Tibial artery (tissue), 4 donors: ENCODE measurements around the gene CHORDC1.
"Not testable (repeated sequence)": the region's sequence is repeated elsewhere in the genome, so short reads cannot be mapped to it uniquely, and the experiment has no call there.

Source experiments
- DNase-seq, 2 donors: peaks; one replicate each; pipeline ENCODE4 v3.0.0-alpha.2; 2019
- H3K27ac ChIP-seq, 2 donors: fragments of 200-600 bp; sonication (generic) in 1 of 2; 1 replicate in 1 of 2; 2 replicates in 1 of 2; pipeline ENCODE4 v1.5.1; 2018 to 2019; ENCODE audit warnings: mild to moderate bottlenecking in 1 of 2
- H3K27me3 ChIP-seq, 2 donors: fragments of 200-600 bp; sonication (generic) in 1 of 2; one replicate each; pipeline versions ENCODE4 v1.5.1 to v1.6.0; 2016 to 2019
- H3K36me3 ChIP-seq, 3 donors: fragments of 200-600 bp; sonication (generic) in 2 of 3; one replicate each; pipeline ENCODE4 v1.5.1; 2016 to 2019; ENCODE audit warnings: mild to moderate bottlenecking in 2 of 3
- H3K4me1 ChIP-seq, 4 donors: fragments of 200-600 bp; sonication (generic) in 2 of 4; 1 replicate in 3 of 4; 2 replicates in 1 of 4; pipeline ENCODE4 v1.5.1; 2016 to 2019
- H3K4me3 ChIP-seq, 2 donors: fragments of 200-600 bp; sonication (generic) in 1 of 2; 1 replicate in 1 of 2; 2 replicates in 1 of 2; pipeline ENCODE4 v1.5.1; 2018 to 2019; ENCODE audit warnings: mild to moderate bottlenecking in 2 of 2
- H3K9me3 ChIP-seq, 3 donors: fragments of 200-600 bp; sonication (generic) in 1 of 3; one replicate each; pipeline ENCODE4 v1.5.1; 2016 to 2019
- CTCF ChIP-seq, 2 experiments: fragments of 200-600 bp in 1 of 2; fragments of 450-650 bp in 1 of 2; IDR thresholded peaks; one replicate each; pipeline ENCODE4 v1.5.1; 2017 to 2019; ENCODE audit warnings: antibody characterized with exemption in 2 of 2, mild to moderate bottlenecking in 1 of 2, moderate library complexity in 1 of 2
- intact Hi-C: fragments of 100-400 bp; cut with DNase I; formaldehyde crosslinking; loops from one replicate; pipeline ENCODE4 v1.15.0; 2023; ENCODE audit warnings: low total_unique reads

The CHORDC1 gene

GRCh38 chr11:90178751-90179150 lies 44.1 kb downstream of the CHORDC1 start:
- Histone ChIP-seq H3K4me3 (no peak overlapping the region), H3K36me3 (no peaks in the 10 kb centered on the region), H3K27me3 (no peaks in the 10 kb centered on the region), H3K4me1 (no peaks in the 10 kb centered on the region), H3K9me3 (no peaks in the 10 kb centered on the region), H3K27ac (no peak overlapping the region)
- TF ChIP-seq CTCF (IDR thresholded peaks at IDR 0.05), result no peak
- intact Hi-C loops, result no loop called here
- DNase-seq, result no peak

GRCh38 chr11:90176069-90176468 lies 46.8 kb downstream of the CHORDC1 start:
- no peaks in the 10 kb centered on the region for H3K36me3 ChIP-seq
- no peaks in the 10 kb centered on the region for H3K27me3 ChIP-seq
- DNase-seq, result no peak
- H3K9me3 ChIP-seq, result no peaks in the 10 kb centered on the region
- no peaks in the 10 kb centered on the region for H3K4me1 ChIP-seq
- intact Hi-C loops, result no loop called here
- no peak overlapping the region for H3K27ac ChIP-seq
- no peak for TF ChIP-seq CTCF (IDR thresholded peaks at IDR 0.05)
- H3K4me3 ChIP-seq, result no peak overlapping the region

GRCh38 chr11:90171359-90171758 lies 51.5 kb downstream of the CHORDC1 start:
- Histone ChIP-seq H3K9me3 (no peaks in the 10 kb centered on the region), H3K4me1 (no peaks in the 10 kb centered on the region), H3K27ac (no peak overlapping the region), H3K27me3 (no peaks in the 10 kb centered on the region), H3K4me3 (no peak overlapping the region), H3K36me3 (no peaks in the 10 kb centered on the region)
- TF ChIP-seq CTCF (IDR thresholded peaks at IDR 0.05), result no peak
- DNase-seq, result no peak
- intact Hi-C loops, result no loop called here

- intact Hi-C loops, result no loop called here
- no peak overlapping the region for H3K27ac ChIP-seq
- H3K9me3 ChIP-seq, result no peaks in the 10 kb centered on the region
- H3K4me1 ChIP-seq, result no peaks in the 10 kb centered on the region
- no peak for DNase-seq
- TF ChIP-seq CTCF (IDR thresholded peaks at IDR 0.05), result no peak
- no peaks in the 10 kb centered on the region for H3K27me3 ChIP-seq
- H3K4me3 ChIP-seq, result no peak overlapping the region
- H3K36me3 ChIP-seq, result no peaks in the 10 kb centered on the region
Observed at GRCh38 chr11:90168571-90168970, 54.3 kb downstream of the CHORDC1 start.

GRCh38 chr11:90167704-90168103 lies 55.1 kb downstream of the CHORDC1 start:
- H3K4me1 ChIP-seq, intact Hi-C loops, H3K36me3 ChIP-seq, H3K4me3 ChIP-seq, H3K9me3 ChIP-seq, H3K27ac ChIP-seq, DNase-seq, H3K27me3 ChIP-seq: not testable (repeated sequence)

- H3K4me3 ChIP-seq, H3K27me3 ChIP-seq, H3K9me3 ChIP-seq, H3K4me1 ChIP-seq, DNase-seq, intact Hi-C loops, H3K27ac ChIP-seq, H3K36me3 ChIP-seq: not testable (repeated sequence)
Observed at GRCh38 chr11:90166982-90167573, 55.8 kb downstream of the CHORDC1 start.
